GM23338 (cell line): Measurements from ENCODE around the gene CACHD1. TPM values are rescaled to one million over a fixed set of nuclear protein-coding genes. Genes with fewer than 3 reads are reported as not detected.

Source experiments
- ATAC-seq: fragments of 200-7000 bp; cut with Tn5 transposase; 3 replicates; pipeline ENCODE4 v1.9.1; 2020
- DNase-seq: peaks from one replicate; pipeline ENCODE4 v3.0.0-alpha.2; 2015; ENCODE audit warnings: low spot score
- H2AFZ ChIP-seq: fragments of 200-600 bp; sonication (generic); 2 replicates; pipeline ENCODE4 v1.8.0; 2016; ENCODE audit warnings: antibody characterized with exemption, mild to moderate bottlenecking, moderate library complexity
- H3F3A ChIP-seq: fragments of 200-600 bp; sonication (generic); replicated peaks from 2 replicates; pipeline ENCODE4 v1.8.0; 2017; ENCODE audit warnings: antibody characterized with exemption, mixed run types, low read depth
- H3K27ac ChIP-seq: fragments of 200-600 bp; sonication (generic); 2 replicates; pipeline ENCODE4 v1.6.1; 2016; ENCODE audit warnings: low read depth
- H3K27me3 ChIP-seq: fragments of 200-600 bp; sonication (generic); 2 replicates; pipeline ENCODE4 v1.8.0; 2016; ENCODE audit warnings: mild to moderate bottlenecking, mixed run types, moderate library complexity; ENCODE audit not compliant: insufficient read depth
- H3K36me3 ChIP-seq: fragments of 200-600 bp; sonication (generic); 2 replicates; pipeline ENCODE4 v1.8.0; 2016; ENCODE audit warnings: mild to moderate bottlenecking; ENCODE audit not compliant: insufficient read depth
- H3K4me1 ChIP-seq: fragments of 200-600 bp; sonication (generic); 2 replicates; pipeline ENCODE4 v1.8.0; 2016; ENCODE audit warnings: mild to moderate bottlenecking, moderate library complexity; ENCODE audit not compliant: insufficient read depth
- H3K4me2 ChIP-seq: fragments of 200-600 bp; sonication (generic); 2 replicates; pipeline ENCODE4 v1.7.1; 2017; ENCODE audit warnings: mixed run types
- H3K4me3 ChIP-seq: fragments of 200-600 bp; sonication (generic); 2 replicates; pipeline ENCODE4 v1.6.1; 2016; ENCODE audit warnings: mixed run types
- H3K79me2 ChIP-seq: fragments of 200-600 bp; sonication (generic); replicated peaks from 2 replicates; pipeline ENCODE4 v1.8.0; 2017; ENCODE audit warnings: mild to moderate bottlenecking; ENCODE audit not compliant: insufficient read depth
- H3K9me2 ChIP-seq: fragments of 200-600 bp; sonication (generic); 2 replicates; pipeline ENCODE4 v1.8.0; 2017; ENCODE audit not compliant: insufficient read depth
- H4K20me1 ChIP-seq: fragments of 200-600 bp; sonication (generic); replicated peaks from 2 replicates; pipeline ENCODE4 v1.8.0; 2017; ENCODE audit warnings: mild to moderate bottlenecking; ENCODE audit not compliant: insufficient read depth
- H3K27ac Mint-ChIP-seq: 2 replicates; pipeline ENCODE4 v1.8.0; 2020; ENCODE audit warnings: inconsistent platforms, mild to moderate bottlenecking, moderate library complexity, mixed read lengths
- H3K27me3 Mint-ChIP-seq: 3 replicates; pipeline ENCODE4 v1.8.0; 2022; ENCODE audit warnings: low read depth, mild to moderate bottlenecking, moderate library complexity, mixed read lengths, inconsistent platforms; ENCODE audit not compliant: insufficient read depth, poor library complexity
- H3K36me3 Mint-ChIP-seq: 3 replicates; pipeline ENCODE4 v1.8.0; 2021; ENCODE audit warnings: low read depth, mild to moderate bottlenecking, inconsistent platforms, moderate library complexity, mixed read lengths
- H3K4me1 Mint-ChIP-seq: 3 replicates; pipeline ENCODE4 v1.8.0; 2020; ENCODE audit warnings: mild to moderate bottlenecking, inconsistent platforms, mixed read lengths
- H3K4me3 Mint-ChIP-seq: 3 replicates; pipeline ENCODE4 v1.8.0; 2021; ENCODE audit warnings: moderate library complexity, mild to moderate bottlenecking, inconsistent platforms, mixed read lengths
- H3K9me3 Mint-ChIP-seq: 3 replicates; pipeline ENCODE4 v1.8.0; 2020; ENCODE audit warnings: moderate library complexity, mild to moderate bottlenecking, inconsistent platforms, mixed read lengths
- CREB1 ChIP-seq: fragments of 250-450 bp; sonication (Bioruptor Pico); IDR thresholded peaks from 2 replicates; pipeline ENCODE4 v1.5.0; 2020; ENCODE audit warnings: low read depth, mild to moderate bottlenecking, moderate library complexity
- EZH2 ChIP-seq: fragments of 200-600 bp; sonication (generic); IDR thresholded peaks from one replicate; pipeline ENCODE4 v1.8.0; 2017; ENCODE audit warnings: antibody characterized with exemption, mild to moderate bottlenecking, low read depth; ENCODE audit not compliant: unreplicated experiment
- EZH2phosphoT487 ChIP-seq: fragments of 200-600 bp; sonication (generic); IDR thresholded peaks from one replicate; pipeline ENCODE4 v1.8.1; 2018; ENCODE audit warnings: antibody characterized with exemption; ENCODE audit not compliant: unreplicated experiment
- JUNB ChIP-seq: IDR thresholded peaks from one replicate; pipeline ENCODE4 v1.6.1; 2016; ENCODE audit warnings: antibody characterized with exemption; ENCODE audit not compliant: unreplicated experiment
- NANOG ChIP-seq: IDR thresholded peaks from 2 replicates; pipeline ENCODE4 v1.6.1; 2016; ENCODE audit warnings: antibody characterized with exemption, borderline replicate concordance
- POLR2AphosphoS5 ChIP-seq: IDR thresholded peaks from 2 replicates; pipeline ENCODE4 v1.6.1; 2016; ENCODE audit warnings: antibody characterized with exemption, low read depth
- STAT1 ChIP-seq: IDR thresholded peaks from one replicate; pipeline ENCODE4 v1.6.1; 2016; ENCODE audit warnings: antibody characterized with exemption; ENCODE audit not compliant: unreplicated experiment
- ZNF114 ChIP-seq: fragments of 250-450 bp; sonication (Bioruptor Pico); IDR thresholded peaks from 2 replicates; pipeline ENCODE4 v1.5.0; 2020; ENCODE audit warnings: mild to moderate bottlenecking, moderate library complexity
- ZNF331 ChIP-seq: fragments of 250-450 bp; sonication (Bioruptor Pico); IDR thresholded peaks from 2 replicates; pipeline ENCODE4 v1.5.0; 2020; ENCODE audit warnings: low read depth, mild to moderate bottlenecking, moderate library complexity
- polyA plus RNA-seq: library from polyadenylated mRNA; unstranded; fragments of >200 nt; fragmentation: Nextera tagmentation; extraction: Ambion mirVana; gene quantifications from 2 replicates; pipeline ENCODE4 v1.2.1, GENCODE V29; 2016
- total RNA-seq: library from RNA; depleted of rRNA; stranded (reverse); fragments of >200 nt; shearing (Covaris generic); gene quantifications from 2 replicates; pipeline ENCODE4 v1.2.3, GENCODE V29; 2014
- TF ChIP-seq, protein P1 (sequence below): IDR thresholded peaks from one replicate; pipeline ENCODE4 v1.6.1; 2018; ENCODE audit warnings: antibody characterized with exemption; ENCODE audit not compliant: unreplicated experiment
- TF ChIP-seq, protein P2 (sequence below), 2 experiments: fragments of 200-600 bp in 1 of 2; sonication (generic) in 1 of 2; conservative IDR thresholded peaks; 2 replicates each; pipeline versions ENCODE4 v1.5.1 to v1.6.1; 2016 to 2017; ENCODE audit warnings: antibody characterized with exemption in 2 of 2, low read depth in 2 of 2, mild to moderate bottlenecking in 2 of 2, moderate library complexity in 1 of 2
- TF ChIP-seq, protein P3 (sequence below): fragments of 250-450 bp; sonication (Bioruptor Pico); IDR thresholded peaks from 2 replicates; pipeline ENCODE4 v1.5.0; 2020; ENCODE audit warnings: mild to moderate bottlenecking, moderate library complexity
- TF ChIP-seq, protein P4 (sequence below): IDR thresholded peaks from 2 replicates; pipeline ENCODE4 v1.6.1; 2016; ENCODE audit warnings: antibody characterized with exemption

CACHD1 gene
- total and polyA plus RNA-seq, 2 experiments from 2014 or later = 12.6 to 43.7 TPM

DNA sequence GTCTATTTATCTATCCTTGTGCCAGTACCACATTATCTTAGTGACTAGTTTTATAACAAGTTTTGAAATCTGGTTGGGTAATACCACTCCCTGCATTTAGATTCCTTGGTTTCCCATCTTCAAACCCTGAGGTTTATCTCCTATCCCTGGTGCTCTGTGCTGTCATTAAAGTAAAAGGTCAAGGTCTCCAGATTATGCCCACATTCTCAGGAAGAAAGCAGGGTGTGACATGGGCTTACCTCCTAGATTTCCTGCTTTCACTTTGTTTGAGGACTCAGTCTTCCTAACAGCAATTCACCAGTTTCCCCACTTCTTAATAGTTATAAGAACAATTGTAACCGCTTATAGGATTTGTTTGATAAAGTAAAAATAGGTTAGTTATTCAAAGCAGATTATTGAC, 86.0 kb downstream of the CACHD1 start:
- H3K4me2 ChIP-seq = no peak overlapping the region
- no peaks in the 10 kb centered on the region for H3K27me3 ChIP-seq
- H3K27ac ChIP-seq = no peak overlapping the region
- no peak overlapping the region for H3K27ac Mint-ChIP-seq
- TF ChIP-seq NANOG (no peak), ZNF331 (no peak), EZH2 (no peak), STAT1 (no peak), ZNF114 (CRISPR knock-in tag) (no peak), EZH2phosphoT487 (no peak), CREB1 (no peak), JUNB (no peak), POLR2AphosphoS5 (no peak)
- TF ChIP-seq, protein P1, sequence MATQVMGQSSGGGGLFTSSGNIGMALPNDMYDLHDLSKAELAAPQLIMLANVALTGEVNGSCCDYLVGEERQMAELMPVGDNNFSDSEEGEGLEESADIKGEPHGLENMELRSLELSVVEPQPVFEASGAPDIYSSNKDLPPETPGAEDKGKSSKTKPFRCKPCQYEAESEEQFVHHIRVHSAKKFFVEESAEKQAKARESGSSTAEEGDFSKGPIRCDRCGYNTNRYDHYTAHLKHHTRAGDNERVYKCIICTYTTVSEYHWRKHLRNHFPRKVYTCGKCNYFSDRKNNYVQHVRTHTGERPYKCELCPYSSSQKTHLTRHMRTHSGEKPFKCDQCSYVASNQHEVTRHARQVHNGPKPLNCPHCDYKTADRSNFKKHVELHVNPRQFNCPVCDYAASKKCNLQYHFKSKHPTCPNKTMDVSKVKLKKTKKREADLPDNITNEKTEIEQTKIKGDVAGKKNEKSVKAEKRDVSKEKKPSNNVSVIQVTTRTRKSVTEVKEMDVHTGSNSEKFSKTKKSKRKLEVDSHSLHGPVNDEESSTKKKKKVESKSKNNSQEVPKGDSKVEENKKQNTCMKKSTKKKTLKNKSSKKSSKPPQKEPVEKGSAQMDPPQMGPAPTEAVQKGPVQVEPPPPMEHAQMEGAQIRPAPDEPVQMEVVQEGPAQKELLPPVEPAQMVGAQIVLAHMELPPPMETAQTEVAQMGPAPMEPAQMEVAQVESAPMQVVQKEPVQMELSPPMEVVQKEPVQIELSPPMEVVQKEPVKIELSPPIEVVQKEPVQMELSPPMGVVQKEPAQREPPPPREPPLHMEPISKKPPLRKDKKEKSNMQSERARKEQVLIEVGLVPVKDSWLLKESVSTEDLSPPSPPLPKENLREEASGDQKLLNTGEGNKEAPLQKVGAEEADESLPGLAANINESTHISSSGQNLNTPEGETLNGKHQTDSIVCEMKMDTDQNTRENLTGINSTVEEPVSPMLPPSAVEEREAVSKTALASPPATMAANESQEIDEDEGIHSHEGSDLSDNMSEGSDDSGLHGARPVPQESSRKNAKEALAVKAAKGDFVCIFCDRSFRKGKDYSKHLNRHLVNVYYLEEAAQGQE = no peak
- TF ChIP-seq, protein P2, sequence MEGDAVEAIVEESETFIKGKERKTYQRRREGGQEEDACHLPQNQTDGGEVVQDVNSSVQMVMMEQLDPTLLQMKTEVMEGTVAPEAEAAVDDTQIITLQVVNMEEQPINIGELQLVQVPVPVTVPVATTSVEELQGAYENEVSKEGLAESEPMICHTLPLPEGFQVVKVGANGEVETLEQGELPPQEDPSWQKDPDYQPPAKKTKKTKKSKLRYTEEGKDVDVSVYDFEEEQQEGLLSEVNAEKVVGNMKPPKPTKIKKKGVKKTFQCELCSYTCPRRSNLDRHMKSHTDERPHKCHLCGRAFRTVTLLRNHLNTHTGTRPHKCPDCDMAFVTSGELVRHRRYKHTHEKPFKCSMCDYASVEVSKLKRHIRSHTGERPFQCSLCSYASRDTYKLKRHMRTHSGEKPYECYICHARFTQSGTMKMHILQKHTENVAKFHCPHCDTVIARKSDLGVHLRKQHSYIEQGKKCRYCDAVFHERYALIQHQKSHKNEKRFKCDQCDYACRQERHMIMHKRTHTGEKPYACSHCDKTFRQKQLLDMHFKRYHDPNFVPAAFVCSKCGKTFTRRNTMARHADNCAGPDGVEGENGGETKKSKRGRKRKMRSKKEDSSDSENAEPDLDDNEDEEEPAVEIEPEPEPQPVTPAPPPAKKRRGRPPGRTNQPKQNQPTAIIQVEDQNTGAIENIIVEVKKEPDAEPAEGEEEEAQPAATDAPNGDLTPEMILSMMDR (conservative IDR thresholded peaks at IDR 0.05; ENCODE audit: low read depth in 2 of 2) = no peak
- TF ChIP-seq, protein P3, sequence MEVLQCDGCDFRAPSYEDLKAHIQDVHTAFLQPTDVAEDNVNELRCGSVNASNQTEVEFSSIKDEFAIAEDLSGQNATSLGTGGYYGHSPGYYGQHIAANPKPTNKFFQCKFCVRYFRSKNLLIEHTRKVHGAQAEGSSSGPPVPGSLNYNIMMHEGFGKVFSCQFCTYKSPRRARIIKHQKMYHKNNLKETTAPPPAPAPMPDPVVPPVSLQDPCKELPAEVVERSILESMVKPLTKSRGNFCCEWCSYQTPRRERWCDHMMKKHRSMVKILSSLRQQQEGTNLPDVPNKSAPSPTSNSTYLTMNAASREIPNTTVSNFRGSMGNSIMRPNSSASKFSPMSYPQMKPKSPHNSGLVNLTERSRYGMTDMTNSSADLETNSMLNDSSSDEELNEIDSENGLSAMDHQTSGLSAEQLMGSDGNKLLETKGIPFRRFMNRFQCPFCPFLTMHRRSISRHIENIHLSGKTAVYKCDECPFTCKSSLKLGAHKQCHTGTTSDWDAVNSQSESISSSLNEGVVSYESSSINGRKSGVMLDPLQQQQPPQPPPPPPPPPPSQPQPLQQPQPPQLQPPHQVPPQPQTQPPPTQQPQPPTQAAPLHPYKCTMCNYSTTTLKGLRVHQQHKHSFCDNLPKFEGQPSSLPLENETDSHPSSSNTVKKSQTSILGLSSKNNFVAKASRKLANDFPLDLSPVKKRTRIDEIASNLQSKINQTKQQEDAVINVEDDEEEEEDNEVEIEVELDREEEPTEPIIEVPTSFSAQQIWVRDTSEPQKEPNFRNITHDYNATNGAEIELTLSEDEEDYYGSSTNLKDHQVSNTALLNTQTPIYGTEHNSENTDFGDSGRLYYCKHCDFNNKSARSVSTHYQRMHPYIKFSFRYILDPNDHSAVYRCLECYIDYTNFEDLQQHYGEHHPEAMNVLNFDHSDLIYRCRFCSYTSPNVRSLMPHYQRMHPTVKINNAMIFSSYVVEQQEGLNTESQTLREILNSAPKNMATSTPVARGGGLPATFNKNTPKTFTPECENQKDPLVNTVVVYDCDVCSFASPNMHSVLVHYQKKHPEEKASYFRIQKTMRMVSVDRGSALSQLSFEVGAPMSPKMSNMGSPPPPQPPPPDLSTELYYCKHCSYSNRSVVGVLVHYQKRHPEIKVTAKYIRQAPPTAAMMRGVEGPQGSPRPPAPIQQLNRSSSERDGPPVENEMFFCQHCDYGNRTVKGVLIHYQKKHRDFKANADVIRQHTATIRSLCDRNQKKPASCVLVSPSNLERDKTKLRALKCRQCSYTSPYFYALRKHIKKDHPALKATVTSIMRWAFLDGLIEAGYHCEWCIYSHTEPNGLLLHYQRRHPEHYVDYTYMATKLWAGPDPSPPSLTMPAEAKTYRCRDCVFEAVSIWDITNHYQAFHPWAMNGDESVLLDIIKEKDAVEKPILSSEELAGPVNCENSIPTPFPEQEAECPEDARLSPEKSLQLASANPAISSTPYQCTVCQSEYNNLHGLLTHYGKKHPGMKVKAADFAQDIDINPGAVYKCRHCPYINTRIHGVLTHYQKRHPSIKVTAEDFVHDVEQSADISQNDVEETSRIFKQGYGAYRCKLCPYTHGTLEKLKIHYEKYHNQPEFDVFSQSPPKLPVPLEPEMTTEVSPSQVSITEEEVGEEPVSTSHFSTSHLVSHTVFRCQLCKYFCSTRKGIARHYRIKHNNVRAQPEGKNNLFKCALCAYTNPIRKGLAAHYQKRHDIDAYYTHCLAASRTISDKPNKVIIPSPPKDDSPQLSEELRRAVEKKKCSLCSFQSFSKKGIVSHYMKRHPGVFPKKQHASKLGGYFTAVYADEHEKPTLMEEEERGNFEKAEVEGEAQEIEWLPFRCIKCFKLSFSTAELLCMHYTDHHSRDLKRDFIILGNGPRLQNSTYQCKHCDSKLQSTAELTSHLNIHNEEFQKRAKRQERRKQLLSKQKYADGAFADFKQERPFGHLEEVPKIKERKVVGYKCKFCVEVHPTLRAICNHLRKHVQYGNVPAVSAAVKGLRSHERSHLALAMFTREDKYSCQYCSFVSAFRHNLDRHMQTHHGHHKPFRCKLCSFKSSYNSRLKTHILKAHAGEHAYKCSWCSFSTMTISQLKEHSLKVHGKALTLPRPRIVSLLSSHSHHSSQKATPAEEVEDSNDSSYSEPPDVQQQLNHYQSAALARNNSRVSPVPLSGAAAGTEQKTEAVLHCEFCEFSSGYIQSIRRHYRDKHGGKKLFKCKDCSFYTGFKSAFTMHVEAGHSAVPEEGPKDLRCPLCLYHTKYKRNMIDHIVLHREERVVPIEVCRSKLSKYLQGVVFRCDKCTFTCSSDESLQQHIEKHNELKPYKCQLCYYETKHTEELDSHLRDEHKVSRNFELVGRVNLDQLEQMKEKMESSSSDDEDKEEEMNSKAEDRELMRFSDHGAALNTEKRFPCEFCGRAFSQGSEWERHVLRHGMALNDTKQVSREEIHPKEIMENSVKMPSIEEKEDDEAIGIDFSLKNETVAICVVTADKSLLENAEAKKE (CRISPR knock-in tag) = no peak
- TF ChIP-seq, protein P4, sequence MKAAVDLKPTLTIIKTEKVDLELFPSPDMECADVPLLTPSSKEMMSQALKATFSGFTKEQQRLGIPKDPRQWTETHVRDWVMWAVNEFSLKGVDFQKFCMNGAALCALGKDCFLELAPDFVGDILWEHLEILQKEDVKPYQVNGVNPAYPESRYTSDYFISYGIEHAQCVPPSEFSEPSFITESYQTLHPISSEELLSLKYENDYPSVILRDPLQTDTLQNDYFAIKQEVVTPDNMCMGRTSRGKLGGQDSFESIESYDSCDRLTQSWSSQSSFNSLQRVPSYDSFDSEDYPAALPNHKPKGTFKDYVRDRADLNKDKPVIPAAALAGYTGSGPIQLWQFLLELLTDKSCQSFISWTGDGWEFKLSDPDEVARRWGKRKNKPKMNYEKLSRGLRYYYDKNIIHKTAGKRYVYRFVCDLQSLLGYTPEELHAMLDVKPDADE = no peak
- H3K4me1 Mint-ChIP-seq = peaks cover 9% of the 10 kb centered on the region
- no peak overlapping the region for H3K4me3 ChIP-seq
- H3F3A ChIP-seq = no peaks in the 10 kb centered on the region
- no peaks in the 10 kb centered on the region; the same call in none of the 2 replicates for H4K20me1 ChIP-seq
- ATAC-seq = no peak
- H3K9me3 Mint-ChIP-seq = no peaks in the 10 kb centered on the region
- H3K27me3 Mint-ChIP-seq = no peaks in the 10 kb centered on the region
- no peaks in the 10 kb centered on the region for H3K9me2 ChIP-seq
- H3K4me3 Mint-ChIP-seq = no peak overlapping the region
- peaks cover 5% of the 10 kb centered on the region; the same call in 1 of the 2 replicates for H3K4me1 ChIP-seq
- no peak for DNase-seq
- H2AFZ ChIP-seq = no peak overlapping the region
- H3K36me3 Mint-ChIP-seq = peaks cover 48% of the 10 kb centered on the region
- H3K79me2 ChIP-seq = peaks cover 43% of the 10 kb centered on the region
- peaks cover 6% of the 10 kb centered on the region; the same call in 1 of the 2 replicates for H3K36me3 ChIP-seq
